GM20000 (cell line): Measurements from ENCODE around the gene GJB5.

Source experiments
- DNase-seq: peaks from one replicate; pipeline ENCODE4 v3.0.0; 2012; ENCODE audit warnings: low spot score
- CTCF ChIP-seq: IDR thresholded peaks from 2 replicates; pipeline ENCODE4 v1.5.1; 2012; ENCODE audit warnings: mild to moderate bottlenecking, control low read depth; ENCODE audit errors: extremely low read depth, missing control alignments

The GJB5 gene

GRCh38 chr1:34800214-34800613 lies 45.4 kb downstream of the GJB5 start:
- TF ChIP-seq CTCF: no peak
- no peak for DNase-seq

GRCh38 chr1:34803770-34804169 lies 48.9 kb downstream of the GJB5 start:
- DNase-seq: no peak
- no peak for TF ChIP-seq CTCF

DNA sequence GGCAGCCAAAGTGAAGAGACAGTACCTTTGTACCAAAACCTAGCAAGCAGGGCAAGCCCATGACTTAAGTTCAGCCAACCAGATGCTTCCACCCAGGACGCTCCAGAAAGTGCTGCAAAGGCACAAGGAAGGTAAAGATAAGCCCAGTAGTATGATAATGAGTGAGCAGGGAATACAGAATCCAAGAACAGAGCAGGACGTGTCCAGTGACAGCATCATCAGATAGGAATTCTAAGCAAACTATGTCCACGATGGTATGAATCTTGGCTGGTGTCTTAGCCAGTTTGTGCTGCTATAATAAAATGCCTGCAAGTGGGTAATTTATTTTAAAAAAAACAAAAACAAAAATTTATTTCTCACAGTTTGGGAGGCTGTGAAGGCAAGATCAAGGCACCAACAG lies 51.5 kb downstream of the GJB5 start:
- no peak for DNase-seq
- no peak for TF ChIP-seq CTCF
